Muscle layer of duodenum (tissue), 2 donors: Measurements from ENCODE around the gene APBB1.
A peak's percentile ranks its signal among the peaks of the same experiment; 100 is the strongest.

ENCODE experiments used
- H3K27ac ChIP-seq: one replicate; pipeline ENCODE4 v1.7.0; 2013; ENCODE audit warnings: mild to moderate bottlenecking, low read length
- H3K27me3 ChIP-seq: one replicate; pipeline ENCODE4 v1.7.0; 2013; ENCODE audit warnings: low read depth, mild to moderate bottlenecking, control low read depth, low read length
- H3K36me3 ChIP-seq, 2 donors: one replicate each; pipeline ENCODE4 v1.7.0; 2013; ENCODE audit warnings: low read length in 2 of 2, control low read depth in 1 of 2, mild to moderate bottlenecking in 1 of 2; ENCODE audit not compliant: insufficient read depth in 2 of 2, control insufficient read depth in 1 of 2
- H3K4me1 ChIP-seq, 2 donors: one replicate each; pipeline ENCODE4 v1.7.0; 2013; ENCODE audit warnings: low read length in 2 of 2, mild to moderate bottlenecking in 2 of 2, control low read depth in 1 of 2, moderate library complexity in 1 of 2; ENCODE audit not compliant: insufficient read depth in 2 of 2, control insufficient read depth in 1 of 2
- H3K4me3 ChIP-seq, 2 donors: one replicate each; pipeline ENCODE4 v1.7.0; 2013; ENCODE audit warnings: low read length in 2 of 2, low read depth in 1 of 2, mild to moderate bottlenecking in 1 of 2
- H3K9me3 ChIP-seq, 2 donors: one replicate each; pipeline ENCODE4 v1.7.0; 2013; ENCODE audit warnings: low read length in 2 of 2, control low read depth in 1 of 2, mild to moderate bottlenecking in 1 of 2; ENCODE audit not compliant: control insufficient read depth in 1 of 2
- donor health status: healthy.

APBB1 gene

GRCh38 chr11:6389905-6390717 is 28.8 kb downstream of the APBB1 start, which contains the start of gene SMPD1:
TSS of gene SMPD1 (plus strand) at chr11:6390474. CDS start at chr11:6390599, 125 bp downstream.
- Histone ChIP-seq H3K27ac (peak within 1 kb of the TSS; percentile 78), H3K4me3 (peak within 1 kb of the TSS; percentile 81 to 89), H3K9me3 (no peaks in the 10 kb centered on the region), H3K4me1 (peaks cover 3 to 13% of the 10 kb centered on the region in 2 donors), H3K27me3 (no peaks in the 10 kb centered on the region), H3K36me3 (peaks cover 0 to 13% of the 10 kb centered on the region in 2 donors)

- no peak overlapping the region for H3K4me3 ChIP-seq
- H3K27me3 ChIP-seq = no peaks in the 10 kb centered on the region
- no peaks in the 10 kb centered on the region for H3K9me3 ChIP-seq
- peaks cover 0 to 6% of the 10 kb centered on the region in 2 donors for H3K36me3 ChIP-seq
- peaks cover 3 to 13% of the 10 kb centered on the region in 2 donors for H3K4me1 ChIP-seq
- peak overlapping the region; percentile 78 for H3K27ac ChIP-seq
These were observed 30.1 kb downstream of the APBB1 start for GRCh38 chr11:6388748-6389147.

- no peak overlapping the region for H3K27ac ChIP-seq
- H3K36me3 ChIP-seq = no peaks in the 10 kb centered on the region
- H3K4me1 ChIP-seq = peaks cover 3 to 13% of the 10 kb centered on the region in 2 donors
- H3K4me3 ChIP-seq = no peak overlapping the region
- no peaks in the 10 kb centered on the region for H3K27me3 ChIP-seq
- H3K9me3 ChIP-seq = no peaks in the 10 kb centered on the region
These were observed 30.9 kb downstream of the APBB1 start for GRCh38 chr11:6387811-6388599.

GRCh38 chr11:6385046-6385777 is 33.7 kb downstream of the APBB1 start:
- no peaks in the 10 kb centered on the region for H3K9me3 ChIP-seq
- H3K4me1 ChIP-seq = peaks cover 0 to 3% of the 10 kb centered on the region in 2 donors
- H3K27me3 ChIP-seq = no peaks in the 10 kb centered on the region
- H3K27ac ChIP-seq = no peak overlapping the region
- no peaks in the 10 kb centered on the region for H3K36me3 ChIP-seq
- no peak overlapping the region for H3K4me3 ChIP-seq

GRCh38 chr11:6378640-6378989 is 40.3 kb downstream of the APBB1 start:
- H3K27me3 ChIP-seq = no peaks in the 10 kb centered on the region
- H3K36me3 ChIP-seq = no peaks in the 10 kb centered on the region
- H3K4me1 ChIP-seq = no peaks in the 10 kb centered on the region
- H3K4me3 ChIP-seq = no peak overlapping the region
- no peaks in the 10 kb centered on the region for H3K9me3 ChIP-seq
- no peak overlapping the region for H3K27ac ChIP-seq

GRCh38 chr11:6377902-6378639 is 40.8 kb downstream of the APBB1 start:
- H3K4me1 ChIP-seq = no peaks in the 10 kb centered on the region
- H3K9me3 ChIP-seq = no peaks in the 10 kb centered on the region
- H3K27me3 ChIP-seq = no peaks in the 10 kb centered on the region
- no peak overlapping the region for H3K4me3 ChIP-seq
- H3K27ac ChIP-seq = no peak overlapping the region
- H3K36me3 ChIP-seq = no peaks in the 10 kb centered on the region

GRCh38 chr11:6371825-6372224 is 47.1 kb downstream of the APBB1 start:
- H3K36me3 ChIP-seq = no peaks in the 10 kb centered on the region

GRCh38 chr11:6365659-6366058 is 53.2 kb downstream of the APBB1 start:
- H3K4me1 ChIP-seq = no peaks in the 10 kb centered on the region
- H3K9me3 ChIP-seq = no peaks in the 10 kb centered on the region
- no peak overlapping the region for H3K27ac ChIP-seq
- no peaks in the 10 kb centered on the region for H3K27me3 ChIP-seq
- H3K4me3 ChIP-seq = no peak overlapping the region
- no peaks in the 10 kb centered on the region for H3K36me3 ChIP-seq

More at GRCh38 chr11:6371825-6372224, 47.1 kb downstream of the APBB1 start:
- Histone ChIP-seq H3K27me3 (no peaks in the 10 kb centered on the region), H3K27ac (no peak overlapping the region), H3K9me3 (no peaks in the 10 kb centered on the region), H3K4me3 (no peak overlapping the region), H3K4me1 (no peaks in the 10 kb centered on the region)

- Histone ChIP-seq H3K4me1 (peaks cover 0 to 1% of the 10 kb centered on the region in 2 donors), H3K27me3 (no peaks in the 10 kb centered on the region), H3K36me3 (no peaks in the 10 kb centered on the region), H3K4me3 (no peak overlapping the region), H3K9me3 (no peaks in the 10 kb centered on the region), H3K27ac (no peak overlapping the region)
These were observed 55.8 kb downstream of the APBB1 start for GRCh38 chr11:6362873-6363678.

- H3K27ac ChIP-seq = no peak overlapping the region
- no peak overlapping the region for H3K4me3 ChIP-seq
These were observed 56.6 kb downstream of the APBB1 start for GRCh38 chr11:6362185-6362872.

More at GRCh38 chr11:6362185-6362872, 56.6 kb downstream of the APBB1 start:
- no peaks in the 10 kb centered on the region for H3K9me3 ChIP-seq
- no peaks in the 10 kb centered on the region for H3K27me3 ChIP-seq
- H3K4me1 ChIP-seq = peaks cover 0 to 5% of the 10 kb centered on the region in 2 donors
- no peaks in the 10 kb centered on the region for H3K36me3 ChIP-seq
